Measurements from ENCODE around the gene MANSC4.
"Not testable (repeated sequence)": the region's sequence is repeated elsewhere in the genome, so short reads cannot be mapped to it uniquely, and the experiment has no call there.

MANSC4 gene

GRCh38 chr12:27754795-27755194 lies 25.2 kb downstream of the MANSC4 start:
- DNase-seq (ENCODE audit: low read depth in 2 of 2), result no peak

DNA sequence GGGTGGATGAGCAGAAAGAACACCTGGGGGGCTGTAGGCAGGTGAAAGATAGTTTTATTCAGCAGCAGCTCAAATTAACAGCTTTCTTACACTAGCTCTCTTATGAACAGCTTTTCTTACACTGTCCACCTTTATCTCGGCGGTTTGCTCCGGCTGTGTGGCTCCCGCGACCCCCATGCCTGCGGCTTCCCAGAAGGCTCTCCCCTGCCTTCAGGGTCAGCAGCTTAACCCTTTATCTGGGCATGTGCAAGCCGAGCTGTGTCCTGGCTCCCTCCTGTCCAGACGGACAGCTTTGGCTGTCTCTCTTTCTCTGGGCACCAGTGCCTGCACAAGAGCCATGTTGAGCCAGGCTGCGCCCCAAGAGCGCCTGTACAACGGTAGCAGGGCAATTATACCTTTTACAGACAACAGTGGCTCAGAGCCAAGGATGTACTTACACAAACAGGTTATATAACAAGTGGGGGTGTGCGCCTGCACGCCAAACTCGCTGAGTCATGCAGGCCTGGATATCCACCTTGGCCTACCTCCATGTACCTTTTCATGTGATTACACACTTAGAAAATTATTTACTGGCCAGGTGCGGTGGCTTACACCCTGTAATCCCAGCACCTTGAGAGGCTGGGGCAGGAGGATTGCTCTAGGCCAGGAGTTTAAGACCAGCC lies 28.5 kb downstream of the MANSC4 start:
- DNase-seq (ENCODE audit: low read depth in 2 of 2), result no peak

DNA sequence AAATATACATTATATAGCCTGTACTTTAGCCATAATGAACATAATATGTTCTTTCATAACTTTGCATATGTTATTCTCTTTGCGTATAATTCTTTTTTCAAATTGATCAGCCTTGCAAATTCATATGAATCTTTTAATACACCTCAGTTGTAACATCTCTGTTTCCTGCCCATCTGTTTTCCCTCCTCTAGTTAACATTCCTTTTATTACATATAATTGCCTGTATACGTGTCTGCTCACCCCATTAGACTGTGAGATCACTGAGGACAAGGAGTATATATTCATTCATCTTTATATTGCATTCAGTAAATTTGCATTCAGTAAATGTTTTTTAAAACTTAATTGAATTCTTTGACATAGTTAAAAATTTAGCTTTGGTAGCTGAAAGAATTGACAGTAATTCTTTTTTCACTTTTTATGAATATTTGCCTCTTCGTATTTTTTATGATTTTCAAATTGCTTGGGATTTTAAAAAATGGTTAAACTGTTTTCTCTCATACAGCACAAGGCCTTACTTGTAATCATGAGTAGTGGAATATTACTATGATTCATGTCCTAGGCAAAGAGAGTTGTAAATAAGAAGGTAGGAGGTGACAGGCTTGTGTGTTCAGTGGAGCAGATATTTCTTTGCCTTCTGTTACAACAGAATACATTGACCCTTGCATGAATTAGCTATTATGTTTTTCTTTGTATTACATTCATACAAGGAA lies 32.8 kb downstream of the MANSC4 start:
- no peak for DNase-seq (ENCODE audit: low read depth in 2 of 2)

DNA sequence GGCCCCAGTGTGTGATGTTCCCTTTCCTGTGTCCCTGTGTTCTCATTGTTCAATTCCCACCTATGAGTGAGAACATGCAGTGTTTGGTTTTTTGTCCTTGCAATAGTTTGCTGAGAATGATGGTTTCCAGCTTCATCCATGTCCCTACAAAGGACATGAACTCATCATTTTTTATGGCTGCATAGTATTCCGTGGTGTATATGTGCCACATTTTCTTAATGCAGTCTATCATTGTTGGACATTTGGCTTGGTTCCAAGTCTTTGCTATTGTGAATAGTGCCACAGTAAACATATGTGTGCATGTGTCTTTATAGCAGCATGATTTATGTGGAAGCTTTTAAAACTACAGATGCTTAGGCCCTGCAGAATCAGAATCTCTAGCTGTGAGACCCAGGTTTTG lies 34.3 kb downstream of the MANSC4 start:
- DNase-seq (ENCODE audit: low read depth in 2 of 2), result not testable (repeated sequence)

GRCh38 chr12:27743601-27744000 lies 36.4 kb downstream of the MANSC4 start:
- no peak for DNase-seq (ENCODE audit: low read depth in 2 of 2)

GRCh38 chr12:27734321-27734720 lies 45.7 kb downstream of the MANSC4 start:
- DNase-seq (ENCODE audit: low read depth in 2 of 2), result not testable (repeated sequence)

- no peak for DNase-seq (ENCODE audit: low read depth in 2 of 2)
Measured at GRCh38 chr12:27733791-27734190, 46.2 kb downstream of the MANSC4 start.

GRCh38 chr12:27733052-27733656 lies 46.9 kb downstream of the MANSC4 start:
- DNase-seq (ENCODE audit: low read depth in 2 of 2), result peak in 1 of 2 experiments; percentile 11

DNA sequence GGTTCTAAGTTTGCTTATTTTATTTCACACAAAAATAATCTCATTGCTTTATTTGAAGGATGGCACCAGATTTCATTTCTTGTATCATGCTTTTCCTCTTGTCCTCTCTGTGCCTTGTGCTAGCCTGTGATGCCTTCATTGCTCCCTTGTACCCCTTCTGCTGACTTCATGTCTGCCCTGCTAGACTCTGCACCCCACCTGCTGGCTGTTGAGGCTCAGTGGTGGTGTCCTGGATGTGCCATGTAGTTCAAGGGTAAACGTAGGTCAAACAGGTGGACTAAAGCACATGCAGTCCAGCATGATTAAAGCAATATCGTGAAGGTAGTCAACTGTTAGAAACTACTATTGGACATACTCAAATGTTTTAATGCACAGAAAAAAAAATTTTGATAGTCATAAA lies 47.8 kb downstream of the MANSC4 start:
- DNase-seq (ENCODE audit: low read depth in 2 of 2), result no peak

GRCh38 chr12:27730097-27730588 lies 49.9 kb downstream of the MANSC4 start:
- no peak for DNase-seq (ENCODE audit: low read depth in 2 of 2)

DNA sequence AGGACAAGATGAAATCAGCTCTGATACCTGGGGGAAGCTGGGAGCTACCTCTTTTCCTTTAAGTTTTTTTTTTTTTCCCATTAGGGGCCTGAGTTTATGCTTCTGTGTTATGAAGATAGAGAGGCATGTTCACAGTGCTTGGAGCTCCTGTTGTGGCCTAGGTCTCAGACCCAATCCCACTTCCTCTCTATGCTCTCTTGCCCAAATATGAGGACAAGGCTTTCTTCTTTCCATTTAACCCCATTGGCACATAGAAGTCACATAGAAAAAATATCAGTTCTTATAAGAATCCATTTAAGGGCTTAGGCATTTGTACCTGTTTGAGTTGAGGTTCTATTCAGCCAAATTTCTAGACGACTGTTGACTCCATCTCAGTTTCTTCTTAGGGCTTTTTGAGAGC lies 56.8 kb downstream of the MANSC4 start:
- no peak for DNase-seq (ENCODE audit: low read depth in 2 of 2)

Data from stimulated activated CD4-positive, alpha-beta T cell treated with anti-CD3 and anti-CD28 coated beads, Interleukin-12 subunit alpha, Interleukin-12 subunit beta, amount 100 ng/mL, for 24 hours (primary cell).